Heart right ventricle (tissue), 12 donors: ENCODE measurements around the gene B4GALT5. TPM values are rescaled to one million over a fixed set of nuclear protein-coding genes. Genes with fewer than 3 reads are reported as not detected.

Experiments used
- polyA plus RNA-seq, 2 donors: library from polyadenylated mRNA; stranded (reverse); fragments of 200-250 nt; gene quantifications; one replicate each; pipeline ENCODE4 v1.2.3, GENCODE V29; 2013
- total RNA-seq, 10 donors: library from RNA; stranded (reverse); fragmentation: NEBNext Ultra II Directional in 3 of 10; extraction: Animal tissue kit (Norgen Biotek cat#: 25700) in 3 of 10; gene quantifications; one replicate each; pipeline versions ENCODE4 v1.2.1 to v1.2.4, GENCODE V29; 2021 to 2023
- donor health status: ischemic (EF 13 %, LVEDD 7.1; RV severe dilation, severe dysfunction).
- donor health status: healthy with polysubstance abuse.
- donor health status: DM: no; HTN: yes; CAD: no.
- donor health status: DM: no; HTN: no; CAD: no.
- donor health status: ischemic (EF 25% LVEDD 6.9; RV normal size, moderate dysfunction).
- donor health status: ischemic (EF 25% LVEDD 5.7; RV mildly dilated, moderate dysfunction).
- donor health status: healthy.
- donor health status: nonischemic (EF 11% LVEDD 7.7; RV severe dilation, severe dysfunction).
- donor health status: DM: yes; HTN: yes; CAD: no.
- donor health status: PGD.
- donor health status: ischemic (EF 29% LVEDD 5.4; RV normal size, mild dysfunction).
- donor health status: nonischemic (EF 23%, LVEDD 6.1; RV moderate dilation, normal function).

Gene B4GALT5
- total and polyA plus RNA-seq, 12 donors: 7.4 to 61.6 (median 29.6) TPM

Other genes starting within 250 kb of the B4GALT5 start
- 1 to 10 TPM in 8 of 10 donors, under 1 TPM in 2; 0.64 to 4.2 (median 1.2) TPM for gene KCNB1, start 231.2 kb downstream of the B4GALT5 start, total RNA-seq
- under 1 TPM; 0.80 to 0.99 TPM for gene KCNB1, start 231.2 kb downstream of the B4GALT5 start, polyA plus RNA-seq
- 10 to 100 TPM in 9 of 10 donors, 1 to 10 TPM in 1; 10.0 to 66.8 (median 23.3) TPM for gene PTGIS, start 145.7 kb downstream of the B4GALT5 start, total RNA-seq
- 1 to 10 TPM; 6.5 to 7.5 TPM for gene PTGIS, start 145.7 kb downstream of the B4GALT5 start, polyA plus RNA-seq
- gene SLC9A8, start 99.0 kb upstream of the B4GALT5 start, total RNA-seq: 1 to 10 TPM; 5.5 to 8.7 (median 6.9) TPM
- 1 to 10 TPM; 3.3 to 7.4 TPM for gene SLC9A8, start 99.0 kb upstream of the B4GALT5 start, polyA plus RNA-seq
- 10 to 100 TPM in 1 of 10 donors, 1 to 10 TPM in 9; 5.2 to 11.8 (median 6.7) TPM for gene SPATA2, start 201.7 kb upstream of the B4GALT5 start, total RNA-seq
- 1 to 10 TPM; 4.8 to 5.0 TPM for gene SPATA2, start 201.7 kb upstream of the B4GALT5 start, polyA plus RNA-seq
- 10 to 100 TPM; 41.5 to 60.3 (median 52.1) TPM for gene RNF114, start 222.5 kb upstream of the B4GALT5 start, total RNA-seq
- gene RNF114, start 222.5 kb upstream of the B4GALT5 start, polyA plus RNA-seq: 10 to 100 TPM; 45.0 to 49.5 TPM